Upper lobe of left lung (tissue), 4 donors: ENCODE measurements around the gene CNST.

Experiments used
- EP300 ChIP-seq, 4 donors: sonication (generic); formaldehyde crosslinking; IDR thresholded peaks; one replicate each; pipeline ENCODE4 v1.5.1; 2017; ENCODE audit warnings: antibody characterized with exemption in 4 of 4, control low read depth in 2 of 4
- POLR2A ChIP-seq, 4 donors: fragments of 450-650 bp; IDR thresholded peaks; one replicate each; pipeline ENCODE4 v1.5.1; 2016 to 2017; ENCODE audit warnings: antibody characterized with exemption in 4 of 4, mild to moderate bottlenecking in 2 of 4
- POLR2AphosphoS5 ChIP-seq, 2 donors: sonication (generic); formaldehyde crosslinking; IDR thresholded peaks; one replicate each; pipeline ENCODE4 v1.5.1; 2017; ENCODE audit warnings: antibody characterized with exemption in 2 of 2
- TF ChIP-seq, protein P1 (sequence below), 6 experiments: fragments of 450-650 bp in 4 of 6; fragments of 200-600 bp in 2 of 6; sonication (generic) in 2 of 6; IDR thresholded peaks; one replicate each; pipeline ENCODE4 v1.5.1; 2016 to 2019; ENCODE audit warnings: antibody characterized with exemption in 6 of 6

DNA sequence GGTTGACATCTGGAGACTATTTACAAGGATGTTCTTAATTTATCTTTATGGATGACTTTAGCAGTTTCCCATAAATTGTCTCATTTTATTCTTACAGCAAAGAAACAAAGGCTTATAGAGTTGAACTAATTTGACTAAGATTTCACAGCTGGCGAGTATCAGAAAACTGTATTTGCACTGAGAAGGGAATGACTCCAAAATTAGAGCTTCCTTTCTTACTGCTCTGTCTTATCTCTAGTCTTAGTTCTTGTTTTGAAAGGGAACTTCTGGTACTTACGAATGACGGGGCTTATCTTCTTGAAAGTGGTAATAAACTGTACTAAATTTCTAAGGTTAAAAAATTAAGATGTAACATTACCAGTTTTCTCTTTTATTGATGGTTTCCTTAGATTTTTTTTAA lies 13.6 kb downstream of the CNST start:
- TF ChIP-seq, protein P1, sequence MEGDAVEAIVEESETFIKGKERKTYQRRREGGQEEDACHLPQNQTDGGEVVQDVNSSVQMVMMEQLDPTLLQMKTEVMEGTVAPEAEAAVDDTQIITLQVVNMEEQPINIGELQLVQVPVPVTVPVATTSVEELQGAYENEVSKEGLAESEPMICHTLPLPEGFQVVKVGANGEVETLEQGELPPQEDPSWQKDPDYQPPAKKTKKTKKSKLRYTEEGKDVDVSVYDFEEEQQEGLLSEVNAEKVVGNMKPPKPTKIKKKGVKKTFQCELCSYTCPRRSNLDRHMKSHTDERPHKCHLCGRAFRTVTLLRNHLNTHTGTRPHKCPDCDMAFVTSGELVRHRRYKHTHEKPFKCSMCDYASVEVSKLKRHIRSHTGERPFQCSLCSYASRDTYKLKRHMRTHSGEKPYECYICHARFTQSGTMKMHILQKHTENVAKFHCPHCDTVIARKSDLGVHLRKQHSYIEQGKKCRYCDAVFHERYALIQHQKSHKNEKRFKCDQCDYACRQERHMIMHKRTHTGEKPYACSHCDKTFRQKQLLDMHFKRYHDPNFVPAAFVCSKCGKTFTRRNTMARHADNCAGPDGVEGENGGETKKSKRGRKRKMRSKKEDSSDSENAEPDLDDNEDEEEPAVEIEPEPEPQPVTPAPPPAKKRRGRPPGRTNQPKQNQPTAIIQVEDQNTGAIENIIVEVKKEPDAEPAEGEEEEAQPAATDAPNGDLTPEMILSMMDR (IDR thresholded peaks at IDR 0.05): no peak
- TF ChIP-seq POLR2AphosphoS5 (IDR thresholded peaks at IDR 0.05) (no peak), POLR2A (IDR thresholded peaks at IDR 0.05) (no peak), EP300 (IDR thresholded peaks at IDR 0.05) (no peak)
